NCI-H2227 treated with DMSO at 0.1 percent for 48 hours (cell line): ENCODE results near the gene GINS2.

Source experiments
- DNase-seq: peaks from one replicate; lab custom pipeline; 2025; lab: John Stamatoyannopoulos, UW

GINS2 gene

GRCh38 chr16:85640254-85640558 is 48.5 kb downstream of the GINS2 start:
- no peak for DNase-seq

- DNase-seq: no peak
Measured at GRCh38 chr16:85639529-85640253, 49.1 kb downstream of the GINS2 start.

DNA sequence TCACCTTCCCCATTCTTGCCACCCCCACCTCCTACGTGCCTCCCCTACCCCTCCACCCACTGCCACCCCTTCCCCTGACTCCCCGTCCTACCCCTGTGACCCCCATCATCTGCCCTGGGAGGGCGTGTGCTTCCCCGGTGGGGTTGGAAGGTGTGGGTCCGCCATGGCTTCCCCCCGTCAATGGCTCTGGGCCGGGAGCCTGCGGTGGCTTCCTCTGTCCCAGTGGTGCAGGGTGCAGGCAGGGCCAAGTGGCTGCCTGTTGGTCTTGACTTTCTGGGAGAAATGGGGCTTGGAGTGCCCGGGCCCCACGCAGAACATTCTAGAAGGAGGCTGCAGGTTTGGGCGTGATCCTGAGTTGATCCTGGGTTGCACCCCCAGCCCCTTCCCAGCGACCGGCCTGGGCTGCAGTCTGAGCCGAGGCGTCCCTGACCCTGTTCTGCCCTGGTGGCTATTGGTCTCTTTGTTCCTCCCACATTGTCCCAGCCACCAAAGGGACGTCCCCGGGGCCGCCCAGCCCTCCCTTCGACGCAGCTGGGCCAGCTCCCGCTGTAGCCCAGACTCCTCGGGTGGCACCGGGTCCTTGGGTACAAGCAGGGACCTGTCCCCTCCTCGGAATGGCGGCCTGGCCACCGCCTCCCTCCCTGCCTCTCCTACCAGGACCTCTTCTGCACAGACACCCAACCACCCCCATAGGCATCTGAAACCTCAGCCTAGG is 49.9 kb downstream of the GINS2 start:
- no peak for DNase-seq

GRCh38 chr16:85637808-85638647 is 50.7 kb downstream of the GINS2 start:
- no peak for DNase-seq

DNA sequence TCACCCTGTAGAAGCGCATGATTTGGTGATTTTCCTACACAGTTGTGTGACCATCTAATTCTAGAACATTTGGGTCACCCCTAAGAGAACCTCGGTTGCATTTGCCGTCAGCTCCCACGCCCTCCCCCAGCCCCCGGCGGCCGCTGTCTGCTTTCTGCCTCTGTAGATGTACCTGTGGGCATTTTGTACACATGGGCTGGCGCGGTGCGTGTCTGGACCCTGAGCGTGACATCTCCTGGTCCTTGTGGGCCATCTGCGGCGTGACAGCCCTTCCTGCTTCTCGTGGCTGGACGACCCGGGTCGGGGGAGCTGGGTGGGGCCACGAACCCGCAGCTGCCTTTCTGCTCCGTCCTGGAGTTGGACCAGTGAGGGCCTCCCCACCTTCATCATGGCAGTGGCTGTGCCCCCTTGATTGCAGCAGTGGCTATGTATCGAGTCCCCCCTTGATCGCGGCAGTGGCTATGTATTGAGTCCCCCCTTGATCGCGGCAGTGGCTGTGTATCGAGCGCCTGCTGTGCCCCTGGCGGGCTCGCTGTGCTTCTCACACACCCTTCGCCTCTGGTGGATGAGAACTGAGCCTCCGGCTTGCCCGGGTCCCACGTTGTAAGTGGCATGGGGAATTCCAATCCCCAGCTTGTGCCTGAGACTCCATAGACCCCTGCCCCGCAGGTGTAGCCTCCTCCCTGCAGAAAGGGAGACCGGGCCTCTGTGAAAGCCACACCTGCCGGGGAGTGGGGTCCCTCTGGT is 51.5 kb downstream of the GINS2 start:
- no peak for DNase-seq

GRCh38 chr16:85636234-85636812 is 52.4 kb downstream of the GINS2 start:
- no peak for DNase-seq

DNA sequence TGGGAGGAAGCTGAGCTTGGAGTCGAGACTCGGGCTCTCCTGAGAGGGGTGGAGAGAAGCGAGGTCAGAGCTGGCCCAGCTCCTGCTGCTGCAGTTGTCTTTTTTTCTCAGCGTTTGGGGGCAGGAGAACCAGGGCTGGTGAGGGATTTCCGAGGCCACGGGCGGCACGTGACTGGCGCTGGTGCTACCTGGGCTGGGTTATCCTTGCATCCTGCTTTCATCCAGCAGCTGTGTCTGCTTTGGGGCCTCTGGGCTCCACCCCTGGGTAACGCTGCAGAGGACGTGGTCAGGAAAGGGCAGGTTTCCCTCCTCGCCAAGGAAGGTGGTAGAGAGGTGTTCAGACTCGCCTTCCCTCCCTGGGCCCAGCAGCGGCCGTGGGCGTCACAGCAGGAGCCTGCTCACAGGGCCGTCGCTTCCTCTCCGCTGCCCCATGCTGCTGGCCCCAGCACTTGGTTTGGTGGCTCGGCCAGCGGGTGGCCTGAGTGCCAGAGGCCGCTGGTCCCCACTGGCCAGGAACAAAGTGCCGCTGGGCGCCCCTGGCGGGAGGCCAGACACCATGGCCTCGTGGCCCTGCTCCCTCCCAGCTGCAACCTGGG is 53.1 kb downstream of the GINS2 start:
- DNase-seq: no peak

- no peak for DNase-seq
Measured at GRCh38 chr16:85634747-85635544, 53.8 kb downstream of the GINS2 start.

DNA sequence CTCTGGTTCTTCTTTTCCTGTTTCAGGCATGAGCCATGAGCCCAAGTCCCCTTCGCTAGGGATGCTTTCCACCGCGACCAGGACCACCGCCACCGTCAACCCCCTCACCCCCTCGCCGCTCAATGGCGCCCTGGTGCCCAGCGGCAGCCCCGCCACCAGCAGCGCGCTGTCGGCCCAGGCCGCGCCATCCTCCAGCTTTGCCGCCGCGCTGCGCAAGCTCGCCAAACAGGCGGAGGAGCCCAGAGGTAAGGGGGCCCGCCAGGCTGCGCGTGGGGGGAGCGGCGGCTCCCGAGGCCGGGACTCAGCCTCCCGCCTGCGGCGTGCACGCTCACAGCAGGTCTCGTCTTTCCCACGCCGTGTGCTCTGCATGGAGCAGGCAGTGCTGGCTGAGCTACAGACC is 54.9 kb downstream of the GINS2 start:
- DNase-seq: no peak

GRCh38 chr16:85633438-85633743 is 55.4 kb downstream of the GINS2 start:
- DNase-seq: no peak

DNA sequence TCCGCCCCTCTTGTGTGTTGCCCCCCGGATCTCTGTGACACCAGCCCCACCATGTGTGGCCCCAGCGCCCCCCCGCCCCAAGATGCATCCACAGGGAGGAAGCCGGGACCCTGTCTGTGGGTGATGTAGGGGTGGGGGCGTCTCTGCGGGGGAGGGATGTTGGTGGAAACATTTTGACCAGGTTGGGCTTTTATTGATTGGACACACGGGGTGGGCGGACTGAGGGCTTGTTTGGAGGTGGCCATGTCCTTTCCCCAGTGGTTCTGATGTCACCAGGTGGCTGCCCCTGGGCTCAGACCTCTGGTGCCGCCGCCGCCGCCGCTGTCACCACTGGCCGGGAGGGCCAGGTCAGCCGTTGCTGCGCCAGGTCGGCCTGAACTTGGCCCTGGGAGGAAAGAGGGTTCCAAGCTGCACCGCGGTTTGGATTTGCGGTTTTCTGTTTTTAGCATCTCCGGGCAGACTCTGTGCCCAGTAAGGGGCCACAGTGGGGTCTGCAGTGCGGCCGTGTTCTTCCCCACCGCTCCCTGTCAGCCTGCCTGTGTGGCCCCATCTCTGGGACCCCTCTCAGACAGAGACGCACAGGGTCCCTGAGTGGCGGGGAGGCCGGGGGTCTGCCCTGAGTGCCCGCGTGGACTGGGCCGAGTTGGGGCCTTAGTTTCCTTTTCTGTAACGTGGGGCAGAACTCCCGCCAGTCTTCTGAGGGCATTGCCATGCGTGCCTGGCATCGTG is 55.9 kb downstream of the GINS2 start:
- no peak for DNase-seq

GRCh38 chr16:85631802-85632393 is 56.9 kb downstream of the GINS2 start:
- DNase-seq: no peak

DNA sequence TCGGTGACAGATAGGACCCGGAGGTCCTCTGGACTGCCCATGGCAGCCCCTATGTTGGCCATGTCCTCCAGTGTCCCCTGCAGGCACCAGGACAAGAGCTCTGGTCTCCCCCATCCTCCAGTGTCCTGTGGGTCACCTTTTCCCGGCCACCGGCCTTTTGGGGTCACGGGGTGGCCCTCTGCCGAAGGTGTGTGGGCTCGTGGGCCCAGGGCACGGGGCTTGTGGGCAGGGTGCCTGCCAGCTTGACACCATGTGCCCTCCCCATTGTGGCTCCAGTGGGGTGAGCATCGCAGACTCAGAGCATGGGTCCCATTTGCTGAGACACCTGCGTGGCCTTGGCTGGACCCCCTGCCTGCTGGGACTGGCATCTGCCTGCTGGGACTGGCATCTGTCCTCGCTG is 57.5 kb downstream of the GINS2 start:
- no peak for DNase-seq

GRCh38 chr16:85629853-85630252 is 58.9 kb downstream of the GINS2 start:
- no peak for DNase-seq

DNA sequence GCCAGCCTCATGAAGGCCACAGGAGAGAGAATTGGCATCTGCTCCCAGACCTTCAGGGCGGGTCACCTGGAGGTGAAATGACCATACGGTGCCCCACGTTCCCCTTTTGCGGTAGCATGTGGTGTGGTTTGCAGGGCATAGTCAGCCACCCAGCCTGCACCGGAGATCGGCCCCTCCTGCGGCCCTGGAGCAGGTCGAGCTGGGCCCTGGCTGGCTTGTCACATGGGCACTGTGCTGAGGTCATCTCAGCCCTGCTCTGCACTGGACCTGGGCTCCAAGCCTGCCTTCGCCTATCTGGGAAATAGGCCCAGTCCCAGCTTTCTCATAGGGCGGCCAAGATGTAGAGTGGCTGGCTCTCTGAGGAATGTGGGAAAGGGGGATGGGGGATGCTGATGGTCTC is 59.4 kb downstream of the GINS2 start:
- no peak for DNase-seq

- DNase-seq: no peak
Measured at GRCh38 chr16:85628645-85629044, 60.1 kb downstream of the GINS2 start.

DNA sequence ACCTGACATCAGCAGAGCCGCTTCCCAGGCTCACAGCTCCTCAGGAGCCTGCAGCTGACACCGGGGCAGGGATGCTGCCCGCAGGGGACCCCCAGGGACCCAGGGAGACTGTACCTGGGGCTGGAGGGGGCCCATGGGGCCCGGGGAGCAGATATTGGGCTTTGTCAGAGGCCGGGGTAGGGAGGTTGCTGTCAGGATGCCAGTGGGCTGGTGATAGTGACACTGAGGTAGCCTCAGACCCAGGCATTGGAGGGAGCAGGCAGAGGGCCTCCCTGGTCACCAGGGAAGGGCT is 60.5 kb downstream of the GINS2 start:
- DNase-seq: no peak

DNA sequence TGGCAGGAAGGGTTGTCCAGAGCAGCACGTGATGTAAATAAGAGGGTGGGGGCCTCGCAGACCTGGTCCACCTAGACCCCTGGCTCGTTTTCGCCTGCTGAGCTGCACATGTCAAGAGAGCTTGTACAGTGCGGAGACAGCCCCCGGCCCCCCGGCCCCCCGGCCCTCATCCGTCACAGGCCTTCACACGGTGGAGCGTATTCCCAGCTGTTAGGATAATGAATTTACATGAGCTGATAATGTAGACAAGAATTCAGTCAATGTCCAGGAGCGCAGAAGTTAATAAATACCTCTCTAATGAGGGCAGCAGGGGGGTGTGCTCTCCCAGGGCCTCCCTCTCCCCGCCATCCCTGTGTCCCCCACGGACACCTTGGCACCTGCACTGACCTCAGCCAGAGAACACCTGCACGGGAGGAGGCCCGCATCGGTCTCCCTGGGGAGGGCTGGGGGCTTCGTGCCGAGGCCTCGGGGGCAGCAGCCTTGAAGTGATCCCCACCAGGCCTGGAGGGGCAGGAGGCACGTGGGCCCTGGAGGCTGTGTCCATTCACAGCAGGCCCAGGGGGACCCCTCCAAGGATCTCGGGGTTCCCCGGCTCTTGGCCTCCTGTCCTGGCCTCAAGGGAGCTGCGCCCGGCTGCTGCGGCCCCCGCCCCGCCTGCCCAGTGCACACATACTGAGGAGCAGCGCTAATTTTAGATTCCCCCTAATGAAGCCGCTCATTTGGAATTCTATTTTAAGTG is 61.1 kb downstream of the GINS2 start:
- no peak for DNase-seq

- DNase-seq: peak; percentile 58
Measured at GRCh38 chr16:85627089-85627488, 61.7 kb downstream of the GINS2 start.
